HCT116 (cell line): ENCODE measurements around the gene POLA2. TPM values are rescaled to one million over a fixed set of nuclear protein-coding genes. Genes with fewer than 3 reads are reported as not detected.

Experiments
- ATAC-seq: fragments of 200-7000 bp; cut with Tn5 transposase; 2 replicates; pipeline ENCODE4 v1.9.1; 2020; ENCODE audit warnings: mild to moderate bottlenecking, moderate library complexity
- BruUV-seq: library from RNA; stranded (reverse); fragments of 400-500 nt; replicated peaks from 2 replicates; lab custom pipeline; 2021; lab: Mats Ljungman, UMichigan
- CTCF ChIA-PET: fragments of 300-600 bp; sonication (Branson Sonifier 250); formaldehyde crosslinking; loops from one replicate; lab custom pipeline; 2021; ENCODE audit warnings: antibody characterized with exemption; lab: Charles Lee
- POLR2A ChIA-PET: fragments of 300-600, 350-600 bp; sonication (Branson Sonifier 250); formaldehyde crosslinking; loops from one replicate; lab custom pipeline; 2021; ENCODE audit warnings: antibody characterized with exemption; lab: Charles Lee
- RAD21 ChIA-PET, 2 experiments: fragments of 300-600 bp; sonication (Branson Sonifier 250); formaldehyde crosslinking; loops; one replicate each; lab custom pipeline; 2023; ENCODE audit warnings: low total read pairs in 2 of 2; ENCODE audit not compliant: uncharacterized antibody in 2 of 2, unreplicated experiment in 2 of 2, low non-redundant PET in 1 of 2; lab: Charles Lee
- DNase-seq: peaks from one replicate; pipeline ENCODE4 v3.0.0-alpha.2; 2010; ENCODE audit warnings: low read depth, low spot score
- H2AFZ ChIP-seq: fragments of 200-600 bp; shearing (Covaris generic), sonication (generic); 2 replicates; pipeline ENCODE4 v1.6.1; 2017; ENCODE audit warnings: low read depth, mixed run types, mixed read lengths, antibody characterized with exemption, low read length; ENCODE audit not compliant: poor library complexity, severe bottlenecking
- H3K27ac ChIP-seq: 2 replicates; pipeline ENCODE4 v1.5.1; 2012; ENCODE audit warnings: low read depth, low read length
- H3K27me3 ChIP-seq: fragments of 200-600 bp; sonication (generic); 2 replicates; pipeline ENCODE4 v1.6.1; 2016; ENCODE audit warnings: mixed run types, low read length, mixed read lengths; ENCODE audit not compliant: insufficient read depth
- H3K36me3 ChIP-seq, 2 experiments: fragments of 200-500 bp in 1 of 2; fragments of 200-600 bp in 1 of 2; sonication (Bioruptor generic) in 1 of 2; sonication (generic) in 1 of 2; 2 replicates each; pipeline versions ENCODE4 v1.5.1 to v1.6.1; 2014 to 2016; ENCODE audit warnings: low read length in 2 of 2, inconsistent platforms in 1 of 2, mixed read lengths in 1 of 2, mixed run types in 1 of 2; ENCODE audit not compliant: insufficient read depth in 2 of 2, control insufficient read depth in 1 of 2
- H3K4me1 ChIP-seq, 2 experiments: fragments of 200-600 bp in 1 of 2; sonication (generic) in 1 of 2; 2 replicates each; pipeline versions ENCODE4 v1.5.1 to v1.6.1; 2012 to 2017; ENCODE audit warnings: low read length in 2 of 2, inconsistent platforms in 1 of 2, mild to moderate bottlenecking in 1 of 2, mixed read lengths in 1 of 2, mixed run types in 1 of 2, moderate library complexity in 1 of 2; ENCODE audit not compliant: insufficient read depth in 2 of 2, control insufficient read depth in 1 of 2
- H3K4me2 ChIP-seq: fragments of 200-600 bp; sonication (generic); 2 replicates; pipeline ENCODE4 v1.6.1; 2017; ENCODE audit warnings: mixed run types, low read length, mixed read lengths
- H3K4me3 ChIP-seq, 2 experiments: fragments of 200-600 bp in 1 of 2; sonication (generic) in 1 of 2; replicated peaks in 1 of 2; 2 replicates each; pipeline ENCODE4 v1.5.1; 2011 to 2016; ENCODE audit warnings: low read length in 2 of 2, control low read depth in 1 of 2, low read depth in 1 of 2, mild to moderate bottlenecking in 1 of 2, mixed read lengths in 1 of 2, mixed run types in 1 of 2
- H3K79me2 ChIP-seq: fragments of 200-600 bp; sonication (generic); 2 replicates; pipeline ENCODE4 v1.6.1; 2017; ENCODE audit warnings: mild to moderate bottlenecking, mixed run types, low read length, moderate library complexity, mixed read lengths; ENCODE audit not compliant: insufficient read depth
- H3K9ac ChIP-seq: fragments of 200-600 bp; sonication (generic); 2 replicates; pipeline ENCODE4 v1.6.1; 2016; ENCODE audit warnings: low read length, mixed read lengths
- H3K9me2 ChIP-seq: fragments of 200-600 bp; sonication (generic), shearing (Covaris generic); 2 replicates; pipeline ENCODE4 v1.6.1; 2017; ENCODE audit warnings: mixed run types, mild to moderate bottlenecking, moderate library complexity; ENCODE audit not compliant: insufficient read depth
- H3K9me3 ChIP-seq, 2 experiments: fragments of 200-500 bp in 1 of 2; fragments of 200-600 bp in 1 of 2; sonication (Bioruptor generic) in 1 of 2; sonication (generic) in 1 of 2; 2 replicates each; pipeline ENCODE4 v1.6.1; 2014 to 2017; ENCODE audit warnings: low read length in 2 of 2, mixed read lengths in 2 of 2, inconsistent platforms in 1 of 2, low read depth in 1 of 2, mild to moderate bottlenecking in 1 of 2, mixed run types in 1 of 2, moderate library complexity in 1 of 2; ENCODE audit not compliant: control insufficient read depth in 1 of 2, insufficient read depth in 1 of 2
- H4K20me1 ChIP-seq: fragments of 200-600 bp; sonication (generic), shearing (Covaris generic); 2 replicates; pipeline ENCODE4 v1.6.1; 2017; ENCODE audit warnings: mixed run types, mild to moderate bottlenecking, moderate library complexity; ENCODE audit not compliant: insufficient read depth
- CBX3 ChIP-seq: IDR thresholded peaks from 2 replicates; pipeline ENCODE4 v1.6.1; 2012; ENCODE audit warnings: low read depth
- CEBPB ChIP-seq: IDR thresholded peaks from 2 replicates; pipeline ENCODE4 v1.6.1; 2012; ENCODE audit warnings: low read depth
- CTCF ChIP-seq, 3 experiments: fragments of 200-600 bp in 1 of 3; sonication (generic) in 1 of 3; IDR thresholded peaks in 2 of 3; conservative IDR thresholded peaks in 1 of 3; 2 replicates each; pipeline ENCODE4 v1.5.1; 2012 to 2017; ENCODE audit warnings: low read depth in 2 of 3, low read length in 2 of 3, antibody characterized with exemption in 1 of 3, borderline replicate concordance in 1 of 3, control low read depth in 1 of 3, mild to moderate bottlenecking in 1 of 3, mixed read lengths in 1 of 3, mixed run types in 1 of 3, moderate library complexity in 1 of 3; ENCODE audit not compliant: insufficient read depth in 1 of 3
- EZH2phosphoT487 ChIP-seq: fragments of 200-600 bp; IDR thresholded peaks from 2 replicates; pipeline ENCODE4 v1.6.1; 2018; ENCODE audit warnings: antibody characterized with exemption, borderline replicate concordance
- MAX ChIP-seq: IDR thresholded peaks from 2 replicates; pipeline ENCODE4 v1.6.1; 2012
- RAD21 ChIP-seq: IDR thresholded peaks from 2 replicates; pipeline ENCODE4 v1.6.1; 2012; ENCODE audit warnings: low read depth, mild to moderate bottlenecking
- intact Hi-C: fragments of 100-400 bp; cut with micrococcal nuclease; formaldehyde crosslinking; loops from 2 replicates; pipeline ENCODE4 v1.10.0; 2022
- total RNA-seq: library from RNA; stranded (reverse); gene quantifications from one replicate; pipeline ENCODE4 v1.2.1, GENCODE V29; 2021; ENCODE audit not compliant: unreplicated experiment

POLA2 gene
- total RNA-seq, 1 experiment from 2014 or later, result 20.0 TPM

DNA sequence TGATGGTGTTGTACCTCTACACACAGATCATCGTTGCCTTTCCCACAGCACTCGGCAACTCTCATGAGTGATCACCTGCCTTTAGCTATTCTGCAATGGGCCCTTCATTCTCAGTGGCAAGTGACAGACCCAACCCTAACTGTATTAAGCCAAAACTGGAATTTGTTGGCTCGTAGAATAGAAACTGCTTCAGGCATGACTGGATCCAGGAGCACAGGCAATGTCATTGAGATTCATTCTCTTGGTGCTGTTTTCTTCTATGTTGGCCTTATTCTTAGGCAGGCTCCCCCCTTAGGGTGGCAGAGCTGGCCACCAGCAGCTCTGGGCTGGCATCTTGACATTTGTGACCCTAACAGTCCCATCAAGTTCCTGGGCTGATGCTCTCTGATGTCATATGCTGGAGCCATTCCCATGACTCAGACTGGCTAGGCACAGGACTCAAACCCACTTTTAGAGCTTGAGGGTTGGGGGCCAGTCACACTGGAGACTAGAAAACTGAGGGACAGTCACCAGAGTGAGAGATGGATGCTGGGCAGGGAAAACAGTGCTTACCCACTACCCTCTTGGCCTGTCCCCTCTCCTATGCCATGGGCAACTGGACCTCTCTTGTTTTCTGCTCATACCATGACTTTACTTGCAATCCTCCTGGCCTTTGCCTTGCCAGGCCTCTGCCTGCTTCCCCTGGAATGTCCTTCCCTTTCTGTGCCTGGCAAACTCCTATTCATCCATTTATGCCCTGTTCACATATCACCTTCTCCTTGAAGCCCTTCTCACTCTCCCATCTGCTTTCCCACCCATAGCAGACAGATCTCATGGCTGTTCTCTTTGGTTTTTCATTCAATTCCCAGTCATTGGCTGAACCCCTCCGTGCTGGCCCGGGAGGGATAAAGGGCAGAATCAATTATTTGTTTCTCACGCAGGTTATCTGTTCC is 45.8 kb downstream of the POLA2 start:
- no peak overlapping the region for H3K4me3 ChIP-seq
- H4K20me1 ChIP-seq, result no peaks in the 10 kb centered on the region
- no peaks in the 10 kb centered on the region for H3K9me2 ChIP-seq
- ChIA-PET RAD21 (no interaction called here), POLR2A (no interaction called here), CTCF (no interaction called here)
- H3K27ac ChIP-seq, result no peak overlapping the region
- H3K9me3 ChIP-seq, result no peaks in the 10 kb centered on the region
- H3K4me2 ChIP-seq, result peak overlapping the region; percentile 23; the same call in 1 of the 2 replicates
- BruUV-seq, result no TSS peak
- intact Hi-C loops, result no loop called here
- no peak for TF ChIP-seq RAD21
- TF ChIP-seq CTCF (IDR thresholded peaks at IDR 0.05 in 2 of 3, conservative IDR thresholded peaks at IDR 0.05 in 1 of 3; ENCODE audit: borderline replicate concordance in 1 of 3, insufficient read depth in 1 of 3, low read depth in 2 of 3, low read length in 2 of 3), result no peak
- no peak for TF ChIP-seq CBX3
- DNase-seq (no peak), ATAC-seq (no peak)
- H3K4me1 ChIP-seq, result peaks cover 0 to 34% of the 10 kb centered on the region in 2 experiments; a peak in 3 of 4 replicates
- no peaks in the 10 kb centered on the region for H3K27me3 ChIP-seq
- H2AFZ ChIP-seq, result no peak overlapping the region
- H3K36me3 ChIP-seq, result no peaks in the 10 kb centered on the region; a peak in 1 of 4 replicates
- no peak overlapping the region for H3K9ac ChIP-seq
- H3K79me2 ChIP-seq, result no peaks in the 10 kb centered on the region

GRCh38 chr11:65308281-65308891 is 46.6 kb downstream of the POLA2 start:
- H3K9ac ChIP-seq, result no peak overlapping the region
- no peaks in the 10 kb centered on the region; a peak in 1 of 4 replicates for H3K36me3 ChIP-seq
- no peaks in the 10 kb centered on the region for H3K9me2 ChIP-seq
- TF ChIP-seq CEBPB, result no peak
- no peak for TF ChIP-seq MAX
- no peak for TF ChIP-seq EZH2phosphoT487
- 0 out of 2 replicates have a peak, but pooled peaks have one; percentile 24 for ATAC-seq
- no peak overlapping the region for H2AFZ ChIP-seq
- ChIA-PET RAD21 (no interaction called here), POLR2A (no interaction called here), CTCF (no interaction called here)
- H3K27me3 ChIP-seq, result no peaks in the 10 kb centered on the region
- intact Hi-C loops, result no loop called here
- H3K79me2 ChIP-seq, result no peaks in the 10 kb centered on the region
- no peak overlapping the region for H3K4me3 ChIP-seq
- BruUV-seq, result no TSS peak
- no peak for DNase-seq
- peaks cover 2 to 42% of the 10 kb centered on the region in 2 experiments for H3K4me1 ChIP-seq
- H3K4me2 ChIP-seq, result no peak overlapping the region
- H3K27ac ChIP-seq, result no peak overlapping the region
- no peaks in the 10 kb centered on the region for H4K20me1 ChIP-seq
- no peaks in the 10 kb centered on the region for H3K9me3 ChIP-seq
